Measurements from ENCODE around the gene C16orf74.
A peak's percentile ranks its signal among the peaks of the same experiment; 100 is the strongest.

The C16orf74 gene

DNA sequence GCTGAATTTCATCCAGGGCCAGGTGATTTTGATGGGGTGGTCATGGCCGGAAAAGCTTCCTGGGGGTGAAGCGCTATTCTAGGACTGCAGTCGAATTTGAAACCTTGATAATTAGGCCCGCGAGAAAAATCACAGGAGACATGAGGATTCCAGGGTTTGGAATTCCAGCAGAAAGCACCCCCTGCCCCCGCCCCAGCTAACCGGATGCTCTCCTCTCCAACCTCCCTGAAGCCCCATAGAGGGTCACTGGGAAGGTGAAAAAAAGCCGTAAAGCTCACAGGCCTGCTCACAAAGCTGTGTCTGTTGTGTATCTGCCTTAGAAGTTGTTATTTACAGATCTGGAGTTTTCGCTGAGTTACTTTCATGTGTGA lies 61.0 kb downstream of the C16orf74 start:
- DNase-seq, result no peak

DNA sequence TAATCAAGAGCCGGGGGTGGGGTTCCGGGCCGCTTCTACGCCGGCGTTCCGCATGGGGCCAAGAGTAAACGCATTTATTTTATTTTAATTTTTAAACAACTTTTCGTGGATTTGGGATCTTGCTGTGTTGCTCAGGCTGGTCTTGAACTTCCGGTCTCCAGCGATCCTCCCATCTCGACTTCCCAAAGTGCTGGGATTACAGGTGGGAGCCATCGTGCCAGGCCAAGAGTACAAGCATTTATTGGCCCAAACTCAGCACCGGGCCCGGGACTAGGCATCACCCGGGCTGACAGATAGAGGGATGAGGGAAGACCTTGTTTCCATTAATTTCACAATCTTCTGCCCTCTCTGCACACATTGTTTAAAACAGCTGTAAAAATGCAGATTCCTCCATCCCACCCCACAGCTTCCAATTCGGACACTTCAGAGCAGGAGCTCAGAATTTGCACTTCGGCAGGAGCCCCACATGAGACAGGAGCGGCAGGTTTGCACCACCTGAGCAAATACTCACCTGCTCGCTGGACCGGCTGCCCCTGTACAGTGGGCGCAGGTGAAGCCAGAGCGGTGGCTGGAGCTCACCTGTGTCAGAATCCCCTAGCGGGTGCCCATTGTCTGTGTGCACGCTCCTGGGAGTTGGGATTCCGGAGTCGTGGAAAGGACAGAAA lies 61.5 kb downstream of the C16orf74 start:
- no peak for DNase-seq

DNA sequence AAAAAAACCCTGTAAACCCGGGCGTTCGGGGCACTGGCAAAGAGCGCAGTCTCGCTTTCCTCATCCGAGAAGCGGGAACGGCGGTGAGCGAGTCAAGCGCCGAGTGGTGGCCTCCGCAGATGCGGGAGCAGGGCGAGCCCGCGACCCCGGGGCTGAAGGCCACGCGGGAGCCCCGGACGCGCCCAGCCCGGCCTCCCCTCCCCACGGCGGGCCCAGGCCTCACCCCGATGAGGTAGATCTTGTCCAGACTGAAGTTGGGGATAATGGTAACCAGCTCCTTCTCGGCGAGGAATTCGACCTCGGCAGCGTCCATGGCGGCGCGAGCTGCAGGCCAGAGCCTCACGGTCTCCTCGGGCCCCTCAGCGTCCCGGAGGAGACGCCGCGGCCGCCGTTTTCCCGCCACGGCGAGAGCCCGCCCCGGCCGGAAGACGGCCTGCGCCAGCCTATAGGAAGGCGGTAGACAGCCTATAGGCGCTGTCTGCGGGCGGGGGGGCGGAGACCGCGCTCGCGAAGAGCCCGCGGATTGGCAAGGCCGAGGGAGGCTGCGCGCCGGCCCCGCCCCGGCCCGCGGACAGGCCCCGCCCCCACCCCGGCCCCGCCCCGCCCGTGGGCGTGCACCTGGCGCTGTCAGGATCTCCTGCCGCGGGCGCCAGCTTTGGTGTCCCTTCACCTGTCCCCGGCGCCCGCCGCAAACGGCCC lies 62.2 kb downstream of the C16orf74 start, which contains the start of gene GINS2:
GINS2 (minus strand) TSS at position 369 of the 699 bp plus-strand sequence; CDS start at position 313, 56 bp downstream.
- DNase-seq, result peak; percentile 52 to 76

DNA sequence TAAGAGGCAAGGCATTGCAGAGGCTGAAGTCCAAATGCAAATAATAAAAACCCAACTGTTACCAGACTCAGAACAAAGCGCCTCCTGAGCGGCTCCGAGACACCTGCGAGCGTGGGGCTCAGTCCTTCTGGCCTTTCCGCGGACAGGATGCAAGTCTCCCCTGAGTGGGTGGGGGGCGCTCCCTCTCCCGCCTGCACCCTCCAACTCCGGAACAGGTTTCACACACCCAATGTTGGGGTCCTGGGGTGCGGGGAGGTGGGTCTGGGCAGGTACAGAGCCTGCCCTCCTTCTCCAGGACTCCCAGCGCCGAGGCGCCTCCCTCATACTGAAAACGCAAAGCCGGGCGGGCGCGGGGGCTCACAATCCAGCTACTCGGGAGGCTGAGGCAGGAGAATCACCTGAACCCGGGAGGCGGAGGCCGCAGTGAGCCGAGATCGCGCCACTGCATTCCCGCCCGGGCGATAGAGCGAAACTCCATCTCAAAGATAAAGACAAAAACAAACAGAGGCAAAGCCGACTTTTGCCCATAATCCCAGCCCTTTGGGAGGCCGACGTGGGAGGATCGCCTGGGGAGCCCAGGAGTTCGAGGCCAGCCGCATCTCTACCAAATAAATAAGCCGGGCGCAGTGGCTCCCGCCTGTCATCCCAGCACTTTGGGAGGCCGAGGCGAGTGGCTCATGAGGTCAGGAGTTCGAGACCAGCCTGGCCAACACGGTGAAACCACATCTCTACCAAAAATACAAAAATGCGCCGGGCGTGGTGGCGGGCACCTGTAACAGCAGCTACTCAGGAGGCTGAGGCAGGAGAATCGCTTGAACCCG lies 63.0 kb downstream of the C16orf74 start:
- no peak for DNase-seq

DNA sequence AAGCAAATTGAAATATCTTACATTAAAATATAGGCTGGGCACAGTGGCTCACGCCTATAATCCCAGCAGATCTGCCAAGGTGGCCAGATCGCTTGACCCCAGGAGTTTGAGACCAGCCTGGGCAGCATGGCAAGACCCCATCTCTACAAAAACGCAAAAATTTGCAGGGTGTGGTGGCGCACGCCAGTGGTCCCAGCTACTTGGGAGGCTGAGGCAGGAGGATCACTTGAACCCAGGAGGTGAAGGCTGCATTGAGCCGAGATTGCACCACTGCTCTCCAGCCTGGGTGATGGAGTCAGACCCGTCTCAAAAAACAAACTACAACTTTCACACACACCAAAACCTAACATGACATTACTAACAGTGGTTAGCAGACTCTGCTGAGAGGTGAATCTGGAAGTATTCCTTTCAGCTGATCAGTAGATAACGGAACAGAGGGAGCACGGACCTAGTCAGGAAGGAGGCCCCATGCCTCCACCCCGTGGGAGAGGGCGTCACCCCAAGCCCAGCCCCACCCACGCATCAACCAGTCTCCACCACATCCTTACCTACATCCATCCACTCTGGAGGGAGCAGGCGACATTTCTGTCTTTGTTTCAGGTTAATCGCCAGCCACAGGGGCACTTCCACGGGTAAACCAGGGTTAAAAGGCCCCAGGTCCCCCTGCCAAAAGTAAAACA lies 63.8 kb downstream of the C16orf74 start:
- no peak for DNase-seq

DNA sequence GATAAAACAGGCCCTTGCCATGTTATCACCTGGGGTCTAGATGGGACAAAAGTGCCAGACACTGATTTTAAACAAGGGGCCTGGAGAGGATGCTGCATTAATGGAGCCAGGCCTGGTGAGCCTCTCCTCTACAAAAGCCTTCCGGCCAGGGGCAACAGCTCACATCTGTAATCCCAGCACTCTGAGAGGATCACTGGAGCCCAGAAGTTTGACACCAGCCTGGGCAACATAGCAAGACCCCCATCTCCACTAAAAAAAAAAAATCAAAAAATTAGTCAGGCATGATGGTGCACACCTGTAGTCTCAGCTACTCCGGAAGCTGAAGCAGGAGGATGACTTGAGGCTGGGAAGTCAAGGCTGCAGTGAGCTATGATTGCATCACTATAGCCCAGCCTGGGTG lies 65.6 kb downstream of the C16orf74 start:
- no peak for DNase-seq

DNA sequence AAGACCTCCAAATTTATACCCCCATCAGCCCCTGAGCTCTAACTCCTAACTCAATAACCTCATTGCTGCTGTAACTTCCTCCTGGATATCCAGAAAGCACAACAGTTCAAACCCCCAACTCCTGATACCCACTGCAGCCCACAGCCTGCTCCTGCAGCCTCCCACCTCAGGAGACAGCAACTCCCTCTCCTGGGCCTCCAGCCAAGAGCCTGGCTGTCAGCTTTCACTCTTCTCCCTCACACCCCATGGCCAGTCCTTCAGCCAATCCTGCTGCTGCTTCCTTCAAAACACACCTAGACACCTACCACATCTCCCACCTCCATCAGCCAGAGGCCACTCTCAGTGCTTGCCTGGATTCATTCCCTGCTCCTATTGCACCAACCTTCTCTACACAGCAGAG lies 67.5 kb downstream of the C16orf74 start:
- DNase-seq, result no peak

DNA sequence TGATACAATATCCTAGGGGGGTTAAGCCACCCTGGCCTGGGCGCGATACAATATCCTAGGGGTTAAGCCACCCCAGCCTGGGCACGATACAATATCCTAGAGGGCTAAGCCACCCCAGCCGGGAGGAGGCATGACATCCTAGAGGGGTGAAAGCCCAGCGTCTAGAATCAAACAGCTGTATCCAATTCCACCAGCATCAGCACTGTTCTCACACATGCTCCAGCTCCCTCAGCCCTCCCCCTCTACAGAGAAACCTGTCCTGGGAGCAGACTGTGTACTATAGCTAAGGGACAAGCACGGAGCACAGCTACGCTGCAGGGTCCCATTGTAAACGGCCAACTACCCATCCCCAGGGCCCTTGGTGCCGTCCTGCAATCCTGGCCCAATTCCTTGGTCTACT lies 68.4 kb downstream of the C16orf74 start:
- DNase-seq, result no peak

DNA sequence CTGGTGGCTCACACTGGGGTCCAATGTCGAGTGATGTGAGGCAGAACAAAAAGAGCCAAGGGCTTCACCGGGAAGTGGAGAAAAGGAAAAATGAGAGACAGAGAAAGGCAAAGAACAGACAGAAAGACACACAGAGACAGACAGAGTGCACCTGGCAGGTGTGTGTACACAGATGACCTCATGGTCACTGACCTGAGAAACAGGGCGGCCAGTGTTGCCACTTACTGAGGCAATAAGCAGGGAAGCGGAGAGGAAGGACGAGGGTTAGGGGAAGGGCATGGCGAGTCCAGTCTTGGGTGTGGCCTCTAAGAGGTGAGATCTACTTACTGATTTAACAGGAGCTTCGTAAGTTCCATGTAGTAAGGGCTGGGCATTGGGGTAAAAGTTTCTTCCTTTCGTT lies 69.6 kb downstream of the C16orf74 start:
- no peak for DNase-seq

DNA sequence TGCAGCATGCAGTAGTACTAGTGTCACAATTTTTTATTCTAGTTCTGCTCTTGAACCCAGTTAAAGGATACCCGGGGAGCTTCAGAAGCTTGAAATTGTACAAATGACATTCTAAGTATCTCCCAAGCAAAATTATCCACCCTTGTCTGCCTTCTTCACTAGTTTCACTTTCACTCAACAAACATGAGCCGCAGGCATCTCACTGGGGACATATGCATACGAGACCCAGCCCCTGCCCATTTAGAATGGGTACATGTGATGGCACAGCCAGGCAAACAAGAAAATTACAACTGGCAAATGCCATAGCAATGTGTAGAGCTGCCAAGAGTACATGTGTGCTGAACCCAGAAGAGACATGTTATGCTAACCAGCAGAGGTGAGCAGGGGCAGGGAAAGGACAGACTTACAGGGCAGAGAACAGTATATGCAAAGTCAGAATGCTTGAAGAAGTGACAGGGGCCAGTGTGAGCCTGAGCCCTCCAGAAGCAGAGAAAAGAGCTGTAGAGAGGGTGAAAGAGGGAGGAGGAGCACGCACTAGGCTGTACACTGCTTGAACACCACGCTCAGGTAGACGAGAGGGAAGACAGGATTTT lies 70.4 kb downstream of the C16orf74 start:
- DNase-seq, result no peak

DNA sequence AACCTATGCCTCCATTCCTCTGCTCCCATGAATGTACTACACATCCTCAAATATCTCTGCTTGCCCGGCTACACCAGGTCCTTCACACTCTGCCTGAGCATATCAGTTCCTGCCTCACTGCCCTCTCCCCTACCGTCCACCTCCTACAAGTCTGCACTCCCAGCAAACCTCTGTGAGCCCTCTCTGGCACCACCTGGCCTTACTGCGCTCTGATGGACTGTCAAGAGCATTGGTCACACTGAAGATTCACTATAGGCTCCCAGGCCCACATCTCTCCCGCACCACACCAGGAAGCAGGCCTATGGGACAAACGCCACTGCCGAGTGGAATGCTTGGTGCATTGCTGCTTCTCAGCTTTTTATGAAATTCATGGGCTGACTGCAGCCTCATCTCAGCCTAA lies 71.0 kb downstream of the C16orf74 start:
- DNase-seq, result no peak

DNA sequence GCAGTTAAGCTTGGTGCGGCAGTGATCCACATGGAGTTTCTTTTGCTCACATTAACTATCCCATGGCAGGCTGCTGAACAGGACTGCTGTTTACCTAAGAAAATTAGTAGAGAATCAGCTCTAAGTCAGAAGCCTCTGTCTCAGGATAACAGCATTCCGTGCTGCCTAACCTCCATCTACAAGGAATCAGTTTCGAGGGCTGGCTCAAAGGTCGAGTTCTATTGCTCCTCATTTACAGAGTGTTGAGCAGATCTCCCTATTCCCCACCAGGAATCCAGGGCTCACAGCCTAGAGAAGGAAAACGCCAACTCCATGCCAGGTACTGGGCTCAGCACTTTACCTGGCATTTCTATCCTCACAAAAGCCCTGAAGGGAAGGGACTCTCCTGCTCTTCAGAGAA lies 72.1 kb downstream of the C16orf74 start:
- no peak for DNase-seq

DNA sequence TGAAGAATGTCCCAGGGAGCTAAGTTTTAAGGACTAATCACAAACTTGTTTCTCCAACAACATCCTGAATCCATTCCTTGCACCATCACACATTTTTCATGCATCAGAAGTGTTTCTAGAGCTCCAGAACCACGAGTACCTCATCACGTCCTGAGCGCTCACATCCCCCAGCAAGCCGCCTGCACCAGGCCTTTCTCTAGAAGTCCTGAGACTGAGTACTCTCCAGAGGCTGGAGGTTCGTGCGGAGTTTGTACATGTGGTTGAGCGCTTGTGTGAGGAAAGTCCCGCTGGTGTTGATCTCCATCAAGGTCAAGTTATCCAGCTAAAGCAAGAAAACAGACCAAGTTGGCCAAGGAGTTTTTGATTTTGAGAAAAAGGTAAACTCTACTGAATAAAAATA lies 72.9 kb downstream of the C16orf74 start:
- DNase-seq, result no peak

DNA sequence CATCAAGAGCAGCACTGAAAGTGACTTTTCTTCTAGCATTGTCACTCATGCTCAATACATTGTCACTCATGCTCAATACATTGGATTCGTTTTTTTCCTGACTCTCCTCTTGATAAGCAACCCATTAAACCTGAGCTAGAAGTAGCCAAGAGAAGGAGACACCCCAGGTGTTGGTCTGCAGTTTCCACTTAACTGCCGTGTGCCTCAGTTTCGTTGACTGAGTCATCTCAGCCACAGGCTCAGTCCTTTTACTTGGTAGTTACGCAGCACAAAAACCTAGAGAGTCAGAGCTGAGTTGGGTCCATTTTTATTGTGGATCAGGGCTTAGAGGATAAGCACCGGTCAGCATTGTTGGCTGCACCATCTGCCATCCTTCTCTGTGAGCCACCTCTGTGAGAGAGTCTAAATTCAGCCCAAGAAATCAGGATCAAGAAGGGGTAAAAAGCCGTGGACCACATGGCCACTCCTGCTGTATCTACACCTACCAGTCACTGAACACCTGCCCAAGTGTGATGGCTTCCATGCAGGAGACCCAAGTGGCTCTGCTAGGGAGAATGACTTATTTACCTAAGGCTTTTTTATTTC lies 73.4 kb downstream of the C16orf74 start:
- no peak for DNase-seq

DNA sequence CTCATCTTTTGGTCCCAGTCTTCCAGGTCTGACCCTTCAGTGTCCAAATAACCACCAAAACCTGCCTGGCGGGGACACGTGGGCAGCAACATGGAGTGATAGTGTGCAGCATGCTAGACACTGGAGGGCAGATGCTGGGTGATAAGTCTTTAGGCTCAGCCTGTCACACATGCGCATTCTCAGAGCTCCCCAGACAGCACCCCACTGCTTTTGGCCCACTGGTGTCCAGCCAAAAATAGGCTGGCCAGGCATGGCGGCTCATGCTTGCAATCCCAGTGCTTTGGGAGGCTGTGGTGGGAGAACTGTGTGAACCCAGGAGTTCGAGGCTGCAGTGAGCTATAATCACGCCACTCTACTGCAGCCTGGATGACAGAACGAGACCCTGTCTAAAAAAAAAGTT lies 74.4 kb downstream of the C16orf74 start:
- DNase-seq, result no peak

DNA sequence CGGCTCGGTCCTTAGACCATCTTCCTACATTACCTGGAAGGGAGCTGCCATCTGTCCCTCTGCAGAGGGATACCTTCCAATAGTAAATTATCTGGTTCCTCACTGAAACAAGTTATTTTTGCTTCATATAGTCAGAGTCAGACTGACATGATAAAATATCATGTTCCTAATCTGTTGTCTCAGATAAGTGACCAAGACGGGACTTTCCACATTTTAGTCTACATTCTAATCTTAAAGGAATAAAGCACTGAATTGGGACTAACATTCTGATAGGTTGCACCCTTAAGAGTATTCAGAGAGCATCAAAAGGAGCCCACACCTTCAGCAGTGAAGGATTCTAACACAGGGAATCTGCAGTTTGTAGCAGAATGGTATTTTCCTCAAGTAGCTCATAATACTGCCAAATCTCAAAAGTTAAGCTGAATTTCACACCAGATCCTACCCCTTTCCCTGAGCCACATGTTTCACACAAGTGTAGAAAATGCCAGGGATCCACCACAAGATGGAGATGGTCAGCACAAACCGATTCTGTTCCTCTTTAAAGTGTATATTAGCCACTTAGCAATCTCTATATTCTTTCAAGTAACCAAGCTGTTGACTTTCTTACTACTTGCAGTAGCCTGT lies 75.5 kb downstream of the C16orf74 start:
- DNase-seq, result no peak

DNA sequence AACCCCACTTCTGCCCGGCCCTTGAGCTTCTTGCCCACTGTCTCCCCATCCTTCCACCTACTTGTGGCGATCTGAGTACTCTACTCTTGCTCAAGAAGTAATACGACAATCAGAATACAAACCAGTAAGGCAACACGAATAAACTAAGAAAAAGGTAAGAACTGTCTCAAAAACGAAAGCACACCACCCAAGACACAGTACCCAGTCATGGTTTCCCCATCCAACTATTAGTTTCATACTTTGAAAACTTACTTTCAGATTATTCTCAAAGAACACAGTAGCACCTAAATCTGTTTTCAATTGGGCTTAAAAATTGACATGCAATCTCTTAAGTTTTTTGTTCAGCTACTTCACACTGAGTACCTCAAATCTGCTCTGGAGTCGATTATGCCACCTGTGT lies 76.1 kb downstream of the C16orf74 start:
- DNase-seq, result no peak

DNA sequence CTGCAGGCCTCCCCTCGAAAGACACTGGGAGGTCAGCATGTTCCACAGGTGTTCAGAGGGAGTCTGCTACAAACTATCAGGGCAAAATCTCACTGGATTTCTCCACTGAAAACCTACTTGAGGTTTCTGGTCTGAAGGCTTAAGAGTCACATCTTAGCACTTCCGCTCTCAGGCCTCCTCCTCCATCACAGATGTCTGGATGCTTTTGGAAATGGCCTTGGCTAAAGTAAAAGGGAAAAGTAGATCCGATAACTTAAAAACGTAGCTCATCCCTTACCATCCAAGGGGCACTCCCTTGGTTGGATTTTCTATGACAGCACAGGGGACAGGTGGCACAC lies 76.5 kb downstream of the C16orf74 start:
- DNase-seq, result no peak

DNA sequence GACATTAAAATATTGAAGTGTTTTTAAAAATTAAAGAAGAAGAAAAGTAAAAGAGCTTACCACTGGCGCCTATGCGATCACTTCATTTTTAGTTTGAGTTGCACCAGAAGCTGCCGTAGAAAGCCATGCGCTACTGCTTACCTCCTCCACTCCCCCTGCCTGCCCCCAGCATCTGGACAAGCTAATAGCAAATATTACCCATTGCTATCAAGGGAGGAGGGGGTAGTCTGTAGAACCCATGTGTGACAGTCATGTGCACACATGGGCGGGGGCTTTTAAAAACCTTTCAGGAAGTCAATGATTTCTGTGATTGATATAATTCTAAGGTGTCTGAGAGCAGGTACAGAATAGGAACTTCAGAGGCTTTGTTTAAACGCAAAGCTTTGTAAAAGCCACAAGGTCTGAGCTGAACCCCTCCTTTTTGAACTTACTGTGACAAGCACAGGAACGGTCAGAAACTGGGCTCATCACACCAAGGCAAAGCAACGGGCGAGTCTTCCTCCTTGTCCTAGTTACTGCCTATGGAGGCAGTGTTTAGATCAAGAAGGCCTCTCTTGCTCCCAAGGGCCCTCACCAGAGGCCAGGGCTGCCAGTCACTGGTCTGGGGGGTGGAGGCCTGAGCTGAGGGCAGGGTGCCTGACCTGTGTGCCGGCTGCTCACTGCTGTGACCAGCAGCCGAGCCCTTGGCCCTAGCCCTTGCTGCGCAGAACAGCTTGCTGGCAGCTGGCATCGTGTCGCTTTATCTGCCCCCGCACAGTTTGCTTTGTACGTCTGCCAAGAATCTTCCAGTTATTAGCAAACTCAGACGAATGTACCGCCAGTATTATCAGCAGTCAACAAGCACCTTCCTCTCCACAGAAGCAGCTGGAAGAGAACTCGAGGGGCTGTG lies 77.1 kb downstream of the C16orf74 start:
- DNase-seq, result no peak

DNA sequence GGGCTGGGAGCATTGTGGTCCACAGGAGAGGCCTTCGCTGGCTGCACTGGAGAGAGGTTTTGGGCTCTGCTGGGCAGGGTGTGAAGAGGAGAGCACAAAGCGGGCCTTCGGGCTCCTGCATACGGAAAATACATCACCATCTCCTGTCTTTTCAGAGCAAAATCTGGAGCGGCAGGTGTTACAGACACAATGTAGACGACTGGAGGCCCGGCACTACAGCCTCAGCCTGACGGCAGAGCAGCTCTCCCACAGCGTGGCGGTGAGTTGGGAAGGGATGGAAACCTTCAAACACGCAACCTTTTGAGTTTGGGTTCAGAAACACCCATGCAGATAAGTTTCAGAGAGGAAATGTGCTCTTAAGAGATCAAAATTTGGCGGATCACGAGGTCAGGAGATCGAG lies 80.1 kb downstream of the C16orf74 start:
- DNase-seq, result no peak
